ENCODE measurements around the gene RANBP2.

RANBP2 gene

GRCh38 chr2:108778857-108779256, 59.6 kb downstream of the RANBP2 start:
- DNase-seq (ENCODE audit: low spot score), result no peak

GRCh38 chr2:108786008-108786353, 66.7 kb downstream of the RANBP2 start:
- no peak for DNase-seq (ENCODE audit: low spot score)

- peak; percentile 91 for DNase-seq (ENCODE audit: low spot score)
Observed at GRCh38 chr2:108786354-108787215, 67.3 kb downstream of the RANBP2 start, which contains the start of gene CCDC138. Gene CCDC138, plus strand, starts transcription at chr2:108786771. Its CDS starts 52 bp downstream, at chr2:108786823.

- DNase-seq (ENCODE audit: low spot score), result no peak
Observed at GRCh38 chr2:108787216-108787541, 67.9 kb downstream of the RANBP2 start.

GRCh38 chr2:108803045-108803736, 83.9 kb downstream of the RANBP2 start:
- DNase-seq (ENCODE audit: low spot score), result no peak

- DNase-seq (ENCODE audit: low spot score), result no peak
Observed at GRCh38 chr2:108805032-108805431, 85.8 kb downstream of the RANBP2 start.

GRCh38 chr2:108805782-108806181, 86.5 kb downstream of the RANBP2 start:
- no peak for DNase-seq (ENCODE audit: low spot score)

- no peak for DNase-seq (ENCODE audit: low spot score)
Observed at GRCh38 chr2:108806371-108807113, 87.3 kb downstream of the RANBP2 start.

- DNase-seq (ENCODE audit: low spot score), result no peak
Observed at GRCh38 chr2:108809936-108810335, 90.7 kb downstream of the RANBP2 start.

GRCh38 chr2:108810993-108811957, 92.0 kb downstream of the RANBP2 start:
- DNase-seq (ENCODE audit: low spot score), result no peak

GRCh38 chr2:108813732-108814131, 94.5 kb downstream of the RANBP2 start:
- no peak for DNase-seq (ENCODE audit: low spot score)

- DNase-seq (ENCODE audit: low spot score), result no peak
Observed at GRCh38 chr2:108820482-108820881, 101.2 kb downstream of the RANBP2 start.

- no peak for DNase-seq (ENCODE audit: low spot score)
Observed at GRCh38 chr2:108823286-108823685, 104.0 kb downstream of the RANBP2 start.

- no peak for DNase-seq (ENCODE audit: low spot score)
Observed at GRCh38 chr2:108824316-108825070, 105.2 kb downstream of the RANBP2 start.

- no peak for DNase-seq (ENCODE audit: low spot score)
Observed at GRCh38 chr2:108825254-108825653, 106.0 kb downstream of the RANBP2 start.

- no peak for DNase-seq (ENCODE audit: low spot score)
Observed at GRCh38 chr2:108825736-108826135, 106.5 kb downstream of the RANBP2 start.

- no peak for DNase-seq (ENCODE audit: low spot score)
Observed at GRCh38 chr2:108829578-108830310, 110.5 kb downstream of the RANBP2 start.

GRCh38 chr2:108833219-108833618, 113.9 kb downstream of the RANBP2 start:
- no peak for DNase-seq (ENCODE audit: low spot score)

GRCh38 chr2:108834620-108835019, 115.3 kb downstream of the RANBP2 start:
- DNase-seq (ENCODE audit: low spot score), result no peak

GRCh38 chr2:108835040-108835439, 115.8 kb downstream of the RANBP2 start:
- no peak for DNase-seq (ENCODE audit: low spot score)

All from left forelimb (tissue), 1 donor.